ENCODE data around the gene C5orf22. TPM values are rescaled to one million over a fixed set of nuclear protein-coding genes. Genes with fewer than 3 reads are reported as not detected.

The C5orf22 gene
- total and polyA plus RNA-seq, 8 donors = 1.4 to 40.6 (median 8.6) TPM

DNA sequence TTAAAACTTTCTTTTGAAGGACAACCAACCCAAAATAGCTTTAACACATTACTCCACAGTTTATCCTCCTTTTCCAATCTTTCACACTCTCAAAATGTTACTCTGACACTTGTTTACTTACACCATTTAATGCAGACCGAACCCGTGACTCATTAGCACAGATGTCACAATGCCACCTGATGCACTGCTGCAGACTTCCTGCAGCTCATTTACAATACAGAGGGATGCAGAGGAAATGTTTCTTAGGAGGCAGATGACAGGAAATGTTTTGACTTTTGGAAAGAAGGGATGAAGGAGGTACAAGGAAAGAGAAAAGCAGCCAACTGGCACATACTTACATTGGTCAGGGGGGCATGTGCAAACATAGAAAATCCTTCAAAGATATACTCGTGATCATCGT lies 39.2 kb upstream of the C5orf22 start:
- H3K9me3 ChIP-seq = no peaks in the 10 kb centered on the region
- H3K27me3 ChIP-seq = no peaks in the 10 kb centered on the region
- WGBS, 5 donors = 61 to 71% (median 68%) methylated on average over 4 of the region's 4 CpGs
- peaks cover 0 to 23% (median 8%) of the 10 kb centered on the region in 4 donors for H3K4me1 ChIP-seq
- no peak for TF ChIP-seq POLR2A (IDR thresholded peaks at IDR 0.05)
- peak in 1 of 3 donors; percentile 65 for TF ChIP-seq POLR2AphosphoS5 (IDR thresholded peaks at IDR 0.05)
- peak overlapping the region in 1 of 5 donors; percentile 44 for H3K27ac ChIP-seq
- no peak overlapping the region for H3K4me3 ChIP-seq
- intact Hi-C loops (cut with DNase I; ENCODE audit: low total_unique reads) = no loop called here
- H3K36me3 ChIP-seq = peaks cover 28 to 98% (median 96%) of the 10 kb centered on the region in 4 donors
- DNase-seq = peak in 1 of 2 donors; percentile 32

DNA sequence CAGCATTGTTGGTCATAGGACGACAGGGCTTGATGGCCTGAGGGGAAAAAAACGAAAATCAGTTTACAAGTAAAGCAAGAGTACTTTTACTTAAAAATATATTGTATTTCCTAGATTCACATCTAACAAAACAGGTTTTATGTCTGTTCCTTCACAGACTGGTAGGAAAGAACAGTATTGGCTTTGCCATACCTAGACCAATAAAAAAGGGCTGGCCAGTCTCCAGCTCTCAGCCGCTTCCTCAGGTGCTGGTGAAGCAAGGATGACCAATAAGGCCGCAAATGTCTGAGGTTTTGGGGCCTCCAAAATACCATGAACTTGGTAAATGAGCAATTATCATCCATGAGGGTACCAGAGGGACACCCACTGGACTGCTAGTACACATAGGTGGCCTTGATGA lies 36.8 kb upstream of the C5orf22 start:
- Histone ChIP-seq H3K27ac (no peak overlapping the region), H3K4me1 (peaks cover 0 to 23% (median 8%) of the 10 kb centered on the region in 4 donors), H3K9me3 (no peaks in the 10 kb centered on the region), H3K27me3 (no peaks in the 10 kb centered on the region), H3K4me3 (no peak overlapping the region), H3K36me3 (peaks cover 38 to 100% (median 98%) of the 10 kb centered on the region in 4 donors)
- no peak for DNase-seq
- intact Hi-C loops (cut with DNase I; ENCODE audit: low total_unique reads) = no loop called here
- 93 to 97% (median 96%) methylated on average over 4 of the region's 4 CpGs for WGBS, 5 donors
- no peak for TF ChIP-seq POLR2AphosphoS5 (IDR thresholded peaks at IDR 0.05)
- TF ChIP-seq, protein P1, sequence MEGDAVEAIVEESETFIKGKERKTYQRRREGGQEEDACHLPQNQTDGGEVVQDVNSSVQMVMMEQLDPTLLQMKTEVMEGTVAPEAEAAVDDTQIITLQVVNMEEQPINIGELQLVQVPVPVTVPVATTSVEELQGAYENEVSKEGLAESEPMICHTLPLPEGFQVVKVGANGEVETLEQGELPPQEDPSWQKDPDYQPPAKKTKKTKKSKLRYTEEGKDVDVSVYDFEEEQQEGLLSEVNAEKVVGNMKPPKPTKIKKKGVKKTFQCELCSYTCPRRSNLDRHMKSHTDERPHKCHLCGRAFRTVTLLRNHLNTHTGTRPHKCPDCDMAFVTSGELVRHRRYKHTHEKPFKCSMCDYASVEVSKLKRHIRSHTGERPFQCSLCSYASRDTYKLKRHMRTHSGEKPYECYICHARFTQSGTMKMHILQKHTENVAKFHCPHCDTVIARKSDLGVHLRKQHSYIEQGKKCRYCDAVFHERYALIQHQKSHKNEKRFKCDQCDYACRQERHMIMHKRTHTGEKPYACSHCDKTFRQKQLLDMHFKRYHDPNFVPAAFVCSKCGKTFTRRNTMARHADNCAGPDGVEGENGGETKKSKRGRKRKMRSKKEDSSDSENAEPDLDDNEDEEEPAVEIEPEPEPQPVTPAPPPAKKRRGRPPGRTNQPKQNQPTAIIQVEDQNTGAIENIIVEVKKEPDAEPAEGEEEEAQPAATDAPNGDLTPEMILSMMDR (IDR thresholded peaks at IDR 0.05) = no peak
- TF ChIP-seq EP300 (IDR thresholded peaks at IDR 0.05) = no peak
- no peak for TF ChIP-seq POLR2A (IDR thresholded peaks at IDR 0.05)

DNA sequence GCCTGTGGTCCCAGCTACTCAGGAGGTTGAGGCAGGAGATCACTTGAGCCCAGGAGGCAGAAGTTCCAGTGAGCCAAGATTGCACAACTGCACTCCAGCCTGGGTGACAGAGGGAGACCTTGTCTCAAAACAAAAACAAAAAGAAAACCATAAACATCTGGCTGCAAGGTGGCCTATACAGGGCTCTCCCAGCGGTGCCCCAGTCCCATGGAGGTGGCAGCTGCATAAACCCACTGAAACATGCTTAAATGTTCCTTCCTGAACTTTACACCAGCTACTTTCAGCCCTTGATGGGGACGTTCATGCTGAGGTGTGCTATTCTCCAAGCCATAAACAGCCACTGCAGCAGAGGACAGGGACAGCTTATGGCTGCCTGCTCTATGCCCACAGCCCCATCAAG lies 35.8 kb upstream of the C5orf22 start:
- Histone ChIP-seq H3K9me3 (no peaks in the 10 kb centered on the region), H3K27ac (no peak overlapping the region), H3K4me1 (peaks cover 0 to 23% (median 8%) of the 10 kb centered on the region in 4 donors), H3K27me3 (no peaks in the 10 kb centered on the region), H3K4me3 (no peak overlapping the region), H3K36me3 (peaks cover 46 to 100% (median 99%) of the 10 kb centered on the region in 4 donors)
- WGBS, 5 donors = 85 to 100% (median 94%) methylated on average over 2 of the region's 2 CpGs
- intact Hi-C loops (cut with DNase I; ENCODE audit: low total_unique reads) = no loop called here
- DNase-seq = no peak
- TF ChIP-seq POLR2AphosphoS5 (IDR thresholded peaks at IDR 0.05) = no peak
- TF ChIP-seq, protein P1 (IDR thresholded peaks at IDR 0.05) = no peak
- TF ChIP-seq POLR2A (IDR thresholded peaks at IDR 0.05) = no peak
- no peak for TF ChIP-seq EP300 (IDR thresholded peaks at IDR 0.05)

DNA sequence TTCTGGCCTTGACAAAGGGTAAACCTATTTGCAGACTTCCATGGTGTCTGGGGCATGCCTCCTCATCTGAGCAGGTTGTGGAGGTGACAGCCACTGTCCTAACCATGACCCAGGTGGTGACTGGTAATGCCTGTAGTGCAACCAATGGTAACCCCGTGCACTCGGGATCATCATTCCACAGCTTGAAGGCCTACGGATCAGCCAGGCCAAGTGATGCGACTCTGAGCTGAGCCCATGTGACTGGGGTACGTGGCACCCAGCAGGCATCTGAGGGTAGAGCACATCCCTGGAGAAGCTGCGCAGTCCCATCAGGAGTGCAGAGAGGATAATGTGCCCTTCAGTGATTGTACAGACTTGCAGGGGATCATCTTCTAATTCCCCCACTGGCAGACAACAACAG lies 35.2 kb upstream of the C5orf22 start:
- WGBS, 5 donors = 80 to 99% (median 97%) methylated on average over 6 of the region's 6 CpGs
- H3K9me3 ChIP-seq = no peaks in the 10 kb centered on the region
- intact Hi-C loops (cut with DNase I; ENCODE audit: low total_unique reads) = no loop called here
- no peak overlapping the region for H3K4me3 ChIP-seq
- peaks cover 49 to 100% (median 99%) of the 10 kb centered on the region in 4 donors for H3K36me3 ChIP-seq
- H3K27ac ChIP-seq = no peak overlapping the region
- no peak for DNase-seq
- H3K27me3 ChIP-seq = no peaks in the 10 kb centered on the region
- TF ChIP-seq, protein P1 (IDR thresholded peaks at IDR 0.05) = no peak
- TF ChIP-seq EP300 (IDR thresholded peaks at IDR 0.05) (no peak), POLR2A (IDR thresholded peaks at IDR 0.05) (no peak), POLR2AphosphoS5 (IDR thresholded peaks at IDR 0.05) (no peak)
- peaks cover 0 to 22% (median 8%) of the 10 kb centered on the region in 4 donors for H3K4me1 ChIP-seq

DNA sequence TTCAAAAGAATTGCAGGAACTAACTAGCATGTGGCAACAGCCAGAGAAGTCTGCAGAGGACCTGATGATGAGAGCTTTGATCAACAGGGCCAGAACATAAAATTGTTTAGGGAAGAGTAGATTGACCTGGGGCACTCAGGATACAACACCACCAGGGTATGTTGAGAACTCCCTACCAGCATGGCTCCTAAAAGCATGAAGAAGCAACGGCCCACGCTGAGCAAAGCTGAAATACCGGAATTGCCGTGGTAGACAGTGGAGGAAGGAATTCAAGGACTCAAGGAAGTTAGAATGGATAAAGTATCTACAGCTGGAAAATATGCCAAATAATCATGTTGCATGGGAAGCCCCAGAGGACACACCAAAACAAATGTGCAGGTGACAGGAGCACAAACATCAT lies 31.8 kb upstream of the C5orf22 start:
- Histone ChIP-seq H3K36me3 (peaks cover 75 to 100% (median 100%) of the 10 kb centered on the region in 4 donors), H3K27me3 (no peaks in the 10 kb centered on the region), H3K27ac (no peak overlapping the region), H3K9me3 (no peaks in the 10 kb centered on the region), H3K4me1 (no peaks in the 10 kb centered on the region), H3K4me3 (no peak overlapping the region)
- intact Hi-C loops (cut with DNase I; ENCODE audit: low total_unique reads) = no loop called here
- no peak for DNase-seq
- no peak for TF ChIP-seq EP300 (IDR thresholded peaks at IDR 0.05)
- TF ChIP-seq, protein P1 (IDR thresholded peaks at IDR 0.05) = no peak
- TF ChIP-seq POLR2A (IDR thresholded peaks at IDR 0.05) = no peak
- TF ChIP-seq POLR2AphosphoS5 (IDR thresholded peaks at IDR 0.05) = no peak
- WGBS, 5 donors = 80 to 97% (median 95%) methylated on average over 4 of the region's 4 CpGs

Measured in stomach (tissue), 9 donors.